Trophoblast cell (in vitro differentiated cells and primary cell): ENCODE results near the gene CILP2.

ENCODE experiments used
- DNase-seq, 2 donors: peaks; one replicate each; pipeline ENCODE4 v3.0.0-alpha.2; 2016
- H2AFZ ChIP-seq: 2 replicates; pipeline ENCODE4 v1.6.1; 2013; ENCODE audit warnings: low read length, moderate library complexity, mild to moderate bottlenecking; ENCODE audit not compliant: insufficient read depth, poor library complexity
- H2AK5ac ChIP-seq: 2 replicates; pipeline ENCODE4 v1.6.1; 2013; ENCODE audit warnings: mild to moderate bottlenecking, low read length
- H2BK120ac ChIP-seq: 2 replicates; pipeline ENCODE4 v1.6.1; 2013; ENCODE audit warnings: low read length, mild to moderate bottlenecking, moderate library complexity; ENCODE audit not compliant: insufficient read depth, poor library complexity
- H2BK12ac ChIP-seq: 2 replicates; pipeline ENCODE4 v1.6.1; 2013; ENCODE audit warnings: mild to moderate bottlenecking, low read length, moderate library complexity
- H2BK5ac ChIP-seq: 2 replicates; pipeline ENCODE4 v1.6.1; 2013; ENCODE audit warnings: low read length, low read depth, moderate library complexity, mild to moderate bottlenecking; ENCODE audit not compliant: poor library complexity
- H3K14ac ChIP-seq: 2 replicates; pipeline ENCODE4 v1.6.1; 2013; ENCODE audit warnings: mild to moderate bottlenecking, low read length
- H3K18ac ChIP-seq: 2 replicates; pipeline ENCODE4 v1.6.1; 2013; ENCODE audit warnings: mild to moderate bottlenecking, low read length
- H3K23ac ChIP-seq: 2 replicates; pipeline ENCODE4 v1.6.1; 2013; ENCODE audit warnings: low read length
- H3K27ac ChIP-seq: 2 replicates; pipeline ENCODE4 v1.5.1; 2013; ENCODE audit warnings: low read depth, mild to moderate bottlenecking, inconsistent platforms, low read length, moderate library complexity
- H3K27me3 ChIP-seq: 2 replicates; pipeline ENCODE4 v1.6.1; 2013; ENCODE audit warnings: inconsistent platforms, mild to moderate bottlenecking, low read length, moderate library complexity; ENCODE audit not compliant: insufficient read depth
- H3K36me3 ChIP-seq, 2 experiments: 1 replicate in 1 of 2; 2 replicates in 1 of 2; pipeline ENCODE4 v1.6.1; 2013; ENCODE audit warnings: low read length in 2 of 2, mild to moderate bottlenecking in 2 of 2, moderate library complexity in 1 of 2; ENCODE audit not compliant: insufficient read depth in 2 of 2, control insufficient read depth in 1 of 2
- H3K4ac ChIP-seq: 2 replicates; pipeline ENCODE4 v1.6.1; 2013; ENCODE audit warnings: low read depth, mild to moderate bottlenecking, low read length, moderate library complexity
- H3K4me1 ChIP-seq, 2 experiments: 1 replicate in 1 of 2; 2 replicates in 1 of 2; pipeline ENCODE4 v1.6.1; 2013; ENCODE audit warnings: low read length in 2 of 2, mild to moderate bottlenecking in 2 of 2, moderate library complexity in 1 of 2; ENCODE audit not compliant: insufficient read depth in 2 of 2, control insufficient read depth in 1 of 2
- H3K4me2 ChIP-seq: 2 replicates; pipeline ENCODE4 v1.6.1; 2013; ENCODE audit warnings: inconsistent platforms, mild to moderate bottlenecking, low read length, moderate library complexity
- H3K4me3 ChIP-seq: 2 replicates; pipeline ENCODE4 v1.5.1; 2013; ENCODE audit warnings: mild to moderate bottlenecking, low read depth, low read length, inconsistent platforms
- H3K79me1 ChIP-seq: one replicate; pipeline ENCODE4 v1.6.1; 2013; ENCODE audit warnings: low read length
- H3K79me2 ChIP-seq: 2 replicates; pipeline ENCODE4 v1.6.1; 2013; ENCODE audit warnings: low read length, mild to moderate bottlenecking; ENCODE audit not compliant: control insufficient read depth, insufficient read depth, poor library complexity
- H3K9ac ChIP-seq: 2 replicates; pipeline ENCODE4 v1.6.1; 2013; ENCODE audit warnings: mild to moderate bottlenecking, low read length
- H3K9me3 ChIP-seq: 2 replicates; pipeline ENCODE4 v1.6.1; 2013; ENCODE audit warnings: low read depth, mild to moderate bottlenecking, control low read depth, inconsistent platforms, low read length; ENCODE audit not compliant: insufficient read depth
- H4K12ac ChIP-seq: 2 replicates; pipeline ENCODE4 v1.6.1; 2013; ENCODE audit warnings: low read depth, mild to moderate bottlenecking, low read length, moderate library complexity
- H4K8ac ChIP-seq: 2 replicates; pipeline ENCODE4 v1.6.1; 2013; ENCODE audit warnings: low read depth, mild to moderate bottlenecking, low read length, moderate library complexity
- H4K91ac ChIP-seq: one replicate; pipeline ENCODE4 v1.6.1; 2013; ENCODE audit warnings: low read depth, mild to moderate bottlenecking, low read length, moderate library complexity
- WGBS: extraction: QIAGEN DNeasy Blood & Tissue Kit; methylation state at CpG from one replicate; pipeline ENCODE4 v1.1.7; 2013; ENCODE audit warnings: missing lambda C conversion rate; ENCODE audit not compliant: insufficient read length, insufficient coverage; ENCODE audit errors: extremely low coverage; 5-methylcytosine and 5-hydroxymethylcytosine counted together

The CILP2 gene

DNA sequence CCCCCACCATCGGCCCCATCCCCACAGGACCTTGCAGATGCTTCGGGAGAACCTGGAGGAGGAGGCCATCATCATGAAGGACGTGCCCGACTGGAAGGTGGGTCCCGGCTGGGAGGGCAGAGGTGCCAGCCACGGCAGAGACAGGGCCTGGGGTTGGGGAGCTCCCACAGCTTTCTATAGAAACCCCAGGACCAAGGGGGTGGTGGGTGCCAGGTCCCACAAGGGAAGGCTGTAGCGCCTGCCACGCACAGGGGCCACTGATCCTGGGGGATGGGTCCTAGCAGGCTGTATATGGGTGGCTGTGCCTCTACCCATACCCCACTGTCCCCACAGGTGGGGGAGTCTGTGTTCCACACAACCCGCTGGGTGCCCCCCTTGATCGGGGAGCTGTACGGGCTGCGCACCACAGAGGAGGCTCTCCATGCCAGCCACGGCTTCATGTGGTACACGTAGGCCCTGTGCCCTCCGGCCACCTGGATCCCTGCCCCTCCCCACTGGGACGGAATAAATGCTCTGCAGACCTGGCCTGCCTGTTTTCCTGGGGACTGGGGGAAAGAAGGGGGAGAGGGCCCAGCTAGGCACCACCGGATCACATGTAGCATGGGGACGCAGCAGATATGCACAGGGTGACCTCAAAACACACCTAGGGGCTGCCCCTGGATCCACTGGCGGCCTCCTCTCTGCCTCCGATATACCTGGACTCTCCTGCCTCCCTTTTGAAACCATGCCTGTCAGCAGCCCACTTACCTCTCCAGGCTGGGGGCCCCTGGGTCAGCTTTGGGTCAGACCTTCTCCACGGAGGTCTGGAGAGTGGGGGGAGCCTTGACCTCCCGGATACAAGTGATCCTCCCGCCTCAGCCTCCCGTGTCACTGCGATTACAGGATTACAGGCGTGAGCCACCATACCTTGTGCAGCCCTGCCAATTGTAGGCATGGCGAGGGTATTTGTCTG lies 10.1 kb upstream of the CILP2 start:
- Histone ChIP-seq H3K79me1 (no peaks in the 10 kb centered on the region), H3K14ac (no peak overlapping the region), H4K91ac (no peak overlapping the region), H2BK5ac (no peak overlapping the region), H3K4me1 (peaks cover 0 to 5% of the 10 kb centered on the region in 2 experiments), H2AFZ (no peak overlapping the region), H3K9me3 (peaks cover 6% of the 10 kb centered on the region), H4K12ac (no peak overlapping the region), H2BK12ac (no peak overlapping the region), H3K4me2 (no peak overlapping the region), H2AK5ac (no peak overlapping the region), H3K4me3 (no peak overlapping the region), H3K18ac (no peak overlapping the region), H3K9ac (no peak overlapping the region), H3K36me3 (peaks cover 48 to 59% of the 10 kb centered on the region in 2 experiments), H2BK120ac (no peak overlapping the region), H4K8ac (no peak overlapping the region), H3K79me2 (no peaks in the 10 kb centered on the region), H3K27me3 (no peaks in the 10 kb centered on the region), H3K23ac (no peak overlapping the region), H3K27ac (no peak overlapping the region), H3K4ac (no peak overlapping the region)
- DNase-seq, result no peak
- WGBS, result no CpG with 5 or more reads among the region's 27 CpGs

GRCh38 chr19:19528721-19529490 lies 9.2 kb upstream of the CILP2 start, which contains the start of gene YJEFN3:
TSS of gene YJEFN3 (plus strand) at chr19:19528911. CDS start at chr19:19528933, 22 bp downstream.
- Histone ChIP-seq H4K12ac (no peak within 1 kb of the TSS), H3K27me3 (no peaks in the 10 kb centered on the region), H3K36me3 (peaks cover 47 to 57% of the 10 kb centered on the region in 2 experiments), H2BK5ac (no peak within 1 kb of the TSS), H3K4me1 (peaks cover 0 to 5% of the 10 kb centered on the region in 2 experiments), H3K79me1 (no peaks in the 10 kb centered on the region), H2AK5ac (no peak within 1 kb of the TSS), H4K8ac (no peak within 1 kb of the TSS), H2BK120ac (no peak within 1 kb of the TSS), H3K14ac (no peak within 1 kb of the TSS), H3K9me3 (peaks cover 6% of the 10 kb centered on the region), H2BK12ac (no peak within 1 kb of the TSS), H3K27ac (no peak within 1 kb of the TSS), H3K18ac (no peak within 1 kb of the TSS), H3K79me2 (no peaks in the 10 kb centered on the region), H3K23ac (no peak within 1 kb of the TSS), H3K9ac (no peak within 1 kb of the TSS), H3K4ac (no peak within 1 kb of the TSS), H3K4me2 (no peak within 1 kb of the TSS), H4K91ac (no peak within 1 kb of the TSS), H3K4me3 (no peak within 1 kb of the TSS), H2AFZ (no peak within 1 kb of the TSS)
- peak in 1 of 2 donors; percentile 19 for DNase-seq
- WGBS, result no CpG with 5 or more reads among the region's 50 CpGs

DNA sequence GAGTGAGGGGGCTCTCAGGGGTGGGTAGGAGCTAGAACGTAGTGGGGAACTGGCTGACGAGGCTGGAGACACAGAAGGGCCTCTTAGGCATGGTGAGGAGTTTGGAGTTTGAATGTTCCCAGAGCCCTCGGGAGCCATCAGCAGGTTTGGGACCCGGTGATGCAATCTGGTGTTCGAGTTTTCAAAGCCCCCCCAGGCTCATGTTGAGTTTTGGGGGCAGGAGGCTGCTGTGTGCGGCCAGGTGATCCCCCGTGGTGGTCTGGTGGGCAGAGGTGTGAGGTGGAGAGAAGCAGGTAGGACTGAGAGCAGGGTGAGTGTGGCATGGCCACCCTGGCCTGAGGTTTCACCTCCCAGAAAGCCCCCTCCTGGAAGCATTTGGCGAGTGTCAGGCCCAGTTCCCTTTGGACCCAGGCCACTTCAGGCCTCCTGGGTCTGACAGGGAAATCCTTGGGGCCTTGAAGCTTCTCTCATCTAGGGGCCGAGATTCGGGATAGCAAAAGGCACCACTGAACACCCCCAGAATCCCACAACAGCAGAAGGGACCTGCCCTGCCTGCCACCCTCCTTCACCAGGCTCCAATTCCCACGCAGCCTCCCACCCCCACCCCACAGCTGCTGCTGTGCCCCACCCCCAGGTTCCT lies 8.2 kb upstream of the CILP2 start:
- DNase-seq, result no peak
- H3K4me1 ChIP-seq, result peaks cover 0 to 5% of the 10 kb centered on the region in 2 experiments
- WGBS, result no CpG with 5 or more reads among the region's 11 CpGs

GRCh38 chr19:19530423-19530804 lies 7.7 kb upstream of the CILP2 start:
- Histone ChIP-seq H3K79me2 (no peaks in the 10 kb centered on the region), H3K27me3 (no peaks in the 10 kb centered on the region), H3K4me1 (peaks cover 0 to 5% of the 10 kb centered on the region in 2 experiments), H3K4ac (no peak overlapping the region), H2BK12ac (no peak overlapping the region), H3K9me3 (peaks cover 6% of the 10 kb centered on the region), H4K12ac (no peak overlapping the region), H2BK120ac (no peak overlapping the region), H2AK5ac (no peak overlapping the region), H4K8ac (no peak overlapping the region), H3K36me3 (peaks cover 46 to 50% of the 10 kb centered on the region in 2 experiments), H2BK5ac (no peak overlapping the region), H3K9ac (no peak overlapping the region), H3K4me2 (no peak overlapping the region), H3K23ac (no peak overlapping the region), H3K18ac (no peak overlapping the region), H3K4me3 (no peak overlapping the region), H3K27ac (no peak overlapping the region), H3K14ac (no peak overlapping the region), H2AFZ (no peak overlapping the region), H3K79me1 (no peaks in the 10 kb centered on the region), H4K91ac (no peak overlapping the region)
- DNase-seq, result no peak
- WGBS, result no CpG with 5 or more reads among the region's 9 CpGs

More for the DNA sequence above, 8.2 kb upstream of the CILP2 start:
- Histone ChIP-seq H3K4me2 (no peak overlapping the region), H3K23ac (no peak overlapping the region), H2BK12ac (no peak overlapping the region), H2AFZ (no peak overlapping the region), H3K79me1 (no peaks in the 10 kb centered on the region), H2AK5ac (no peak overlapping the region), H3K9me3 (peaks cover 6% of the 10 kb centered on the region), H3K18ac (no peak overlapping the region), H3K27me3 (no peaks in the 10 kb centered on the region), H2BK120ac (no peak overlapping the region), H3K27ac (no peak overlapping the region), H3K4ac (no peak overlapping the region), H4K8ac (no peak overlapping the region), H3K4me3 (no peak overlapping the region), H2BK5ac (no peak overlapping the region), H3K79me2 (no peaks in the 10 kb centered on the region), H3K14ac (no peak overlapping the region), H3K9ac (no peak overlapping the region), H3K36me3 (peaks cover 42 to 52% of the 10 kb centered on the region in 2 experiments), H4K12ac (no peak overlapping the region), H4K91ac (no peak overlapping the region)
